Testis (tissue), 3 donors: ENCODE data around the gene RNF217. TPM values are rescaled to one million over a fixed set of nuclear protein-coding genes. Genes with fewer than 3 reads are reported as not detected.

Experiments
- DNase-seq: peaks from one replicate; pipeline ENCODE4 v3.0.0-alpha.2; 2019
- H3K27ac ChIP-seq, 2 donors: fragments of 200-600 bp; sonication (generic); one replicate each; pipeline ENCODE4 v1.5.1; 2019
- H3K27me3 ChIP-seq: fragments of 200-600 bp; sonication (generic); one replicate; pipeline ENCODE4 v1.5.1; 2019
- H3K36me3 ChIP-seq: fragments of 200-600 bp; sonication (generic); one replicate; pipeline ENCODE4 v1.5.1; 2017; ENCODE audit warnings: low read depth; ENCODE audit errors: missing control alignments
- H3K4me1 ChIP-seq: fragments of 200-600 bp; sonication (generic); one replicate; pipeline ENCODE4 v1.5.1; 2019
- H3K4me3 ChIP-seq, 2 donors: fragments of 200-600 bp; sonication (generic); one replicate each; pipeline ENCODE4 v1.5.1; 2017 to 2019
- H3K9me3 ChIP-seq: fragments of 200-600 bp; sonication (generic); one replicate; pipeline ENCODE4 v1.5.1; 2017
- CTCF ChIP-seq, 3 experiments: fragments of 450-650 bp in 2 of 3; fragments of 200-600 bp in 1 of 3; sonication (generic) in 1 of 3; IDR thresholded peaks; one replicate each; pipeline ENCODE4 v1.5.1; 2016 to 2019; ENCODE audit warnings: antibody characterized with exemption in 3 of 3, mild to moderate bottlenecking in 2 of 3, moderate library complexity in 1 of 3
- POLR2A ChIP-seq: fragments of 450-650 bp; IDR thresholded peaks from one replicate; pipeline ENCODE4 v1.6.1; 2017; ENCODE audit warnings: antibody characterized with exemption, mild to moderate bottlenecking, moderate library complexity
- WGBS, 2 donors: methylation state at CpG; one replicate each; pipeline ENCODE4 v1.1.5; 2018; 5-methylcytosine and 5-hydroxymethylcytosine counted together
- intact Hi-C: fragments of 100-400 bp; cut with DNase I; formaldehyde crosslinking; loops from one replicate; pipeline ENCODE4 v1.15.1; 2023; ENCODE audit warnings: low total_unique reads
- polyA plus RNA-seq: library from polyadenylated mRNA; stranded (reverse); fragments of 350-450 nt; fragmentation: Illumina TruSeq; extraction: RNeasy Lipid Tissue Mini Kit (QIAGEN cat#74804); gene quantifications from one replicate; pipeline ENCODE4 v1.2.3, GENCODE V29; 2014; ENCODE audit warnings: low read depth, low replicate concordance; ENCODE audit not compliant: insufficient read depth
- total RNA-seq, 2 donors: library from RNA; depleted of rRNA; stranded (reverse); fragments of >200 nt; gene quantifications; one replicate each; pipeline ENCODE4 v1.2.3, GENCODE V29; 2016

Gene RNF217
- total and polyA plus RNA-seq, 3 donors from 2014 or later: 25.1 to 48.0 (median 33.3) TPM

- intact Hi-C loops: no loop called here
- Histone ChIP-seq H3K27me3 (no peaks in the 10 kb centered on the region), H3K4me3 (no peak overlapping the region), H3K36me3 (no peaks in the 10 kb centered on the region), H3K27ac (no peak overlapping the region), H3K9me3 (no peaks in the 10 kb centered on the region), H3K4me1 (peaks cover 2% of the 10 kb centered on the region)
- no peak for DNase-seq
- WGBS, 2 donors: 83 to 91% methylated on average over 2 of the region's 2 CpGs
- TF ChIP-seq CTCF (IDR thresholded peaks at IDR 0.05) (no peak), POLR2A (no peak)
Observed at GRCh38 chr6:124970763-124971162, 8.5 kb downstream of the RNF217 start.

GRCh38 chr6:124973780-124974179 is 11.5 kb downstream of the RNF217 start:
- Histone ChIP-seq H3K27me3 (no peaks in the 10 kb centered on the region), H3K4me1 (peaks cover 4% of the 10 kb centered on the region), H3K27ac (no peak overlapping the region), H3K4me3 (no peak overlapping the region), H3K9me3 (no peaks in the 10 kb centered on the region), H3K36me3 (no peaks in the 10 kb centered on the region)
- WGBS, 2 donors: 87 to 95% methylated on average over 6 of the region's 6 CpGs
- no peak for DNase-seq
- TF ChIP-seq CTCF (IDR thresholded peaks at IDR 0.05): no peak
- no peak for TF ChIP-seq POLR2A
- intact Hi-C loops: no loop called here

GRCh38 chr6:124974771-124975377 is 12.6 kb downstream of the RNF217 start:
- H3K4me1 ChIP-seq: peaks cover 4% of the 10 kb centered on the region
- H3K4me3 ChIP-seq: no peak overlapping the region
- no peaks in the 10 kb centered on the region for H3K9me3 ChIP-seq
- no peaks in the 10 kb centered on the region for H3K36me3 ChIP-seq
- 84 to 90% methylated on average over 6 of the region's 6 CpGs for WGBS, 2 donors
- no peak overlapping the region for H3K27ac ChIP-seq
- intact Hi-C loops: no loop called here
- TF ChIP-seq POLR2A: no peak
- TF ChIP-seq CTCF (IDR thresholded peaks at IDR 0.05): no peak
- H3K27me3 ChIP-seq: no peaks in the 10 kb centered on the region
- no peak for DNase-seq

GRCh38 chr6:124977067-124977908 is 15.1 kb downstream of the RNF217 start:
- DNase-seq: no peak
- Histone ChIP-seq H3K9me3 (no peaks in the 10 kb centered on the region), H3K4me3 (no peak overlapping the region), H3K27me3 (no peaks in the 10 kb centered on the region), H3K36me3 (no peaks in the 10 kb centered on the region), H3K4me1 (peaks cover 4% of the 10 kb centered on the region), H3K27ac (no peak overlapping the region)
- no peak for TF ChIP-seq CTCF (IDR thresholded peaks at IDR 0.05)
- no peak for TF ChIP-seq POLR2A
- intact Hi-C loops: no loop called here
- WGBS, 2 donors: 31 to 41% methylated on average over 1 of the region's 1 CpG
